GM06990 (cell line): Measurements from ENCODE around the gene MUCL3.

Experiments
- DNase-seq: peaks from one replicate; pipeline ENCODE4 v3.0.0-alpha.2; 2011; ENCODE audit not compliant: insufficient read length; ENCODE audit errors: extremely low read depth
- H3K27me3 ChIP-seq: replicated peaks from 2 replicates; pipeline ENCODE4 v1.6.0; 2011; ENCODE audit warnings: low read length; ENCODE audit not compliant: control insufficient read depth, insufficient read depth
- H3K36me3 ChIP-seq: 2 replicates; pipeline ENCODE4 v1.5.1; 2011; ENCODE audit warnings: low read length; ENCODE audit not compliant: control insufficient read depth, insufficient read depth
- H3K4me3 ChIP-seq: replicated peaks from 2 replicates; pipeline ENCODE4 v1.5.1; 2011; ENCODE audit warnings: low read depth, mild to moderate bottlenecking, control low read depth, low read length
- CTCF ChIP-seq: IDR thresholded peaks from 2 replicates; pipeline ENCODE4 v1.5.1; 2011; ENCODE audit warnings: low read length, control low read depth, mild to moderate bottlenecking, inconsistent platforms; ENCODE audit not compliant: insufficient read depth, poor library complexity, severe bottlenecking

The MUCL3 gene

GRCh38 chr6:30931272-30931671 is 9.5 kb upstream of the MUCL3 start:
- no peaks in the 10 kb centered on the region for H3K27me3 ChIP-seq
- H3K4me3 ChIP-seq, result no peak overlapping the region
- no peak for TF ChIP-seq CTCF

GRCh38 chr6:30931969-30932645 is 8.7 kb upstream of the MUCL3 start, which contains the start of gene SFTA2:
Gene SFTA2 (minus strand): TSS chr6:30932170. CDS start chr6:30932096, 74 bp downstream.
- no peak within 1 kb of the TSS for H3K4me3 ChIP-seq
- H3K36me3 ChIP-seq, result no peaks in the 10 kb centered on the region; the same call in none of the 2 replicates
- H3K27me3 ChIP-seq, result no peaks in the 10 kb centered on the region
- TF ChIP-seq CTCF, result no peak
- no peak for DNase-seq

More at GRCh38 chr6:30931272-30931671, 9.5 kb upstream of the MUCL3 start:
- DNase-seq, result no peak
- peaks cover 5% of the 10 kb centered on the region for H3K36me3 ChIP-seq

GRCh38 chr6:30932665-30933365 is 8.0 kb upstream of the MUCL3 start:
- no peaks in the 10 kb centered on the region; the same call in 1 of the 2 replicates for H3K36me3 ChIP-seq
- DNase-seq, result no peak
- no peak for TF ChIP-seq CTCF
- H3K27me3 ChIP-seq, result no peaks in the 10 kb centered on the region
- H3K4me3 ChIP-seq, result no peak overlapping the region

GRCh38 chr6:30935018-30935417 is 5.8 kb upstream of the MUCL3 start:
- TF ChIP-seq CTCF, result no peak
- no peak for DNase-seq
- no peaks in the 10 kb centered on the region; the same call in 1 of the 2 replicates for H3K27me3 ChIP-seq
- no peaks in the 10 kb centered on the region for H3K36me3 ChIP-seq
- no peak overlapping the region for H3K4me3 ChIP-seq

GRCh38 chr6:30937265-30937664 is 3.5 kb upstream of the MUCL3 start:
- H3K27me3 ChIP-seq, result peaks cover 2% of the 10 kb centered on the region; the same call in 1 of the 2 replicates
- DNase-seq, result no peak
- TF ChIP-seq CTCF, result no peak
- no peak overlapping the region for H3K4me3 ChIP-seq
- no peaks in the 10 kb centered on the region for H3K36me3 ChIP-seq
